HG02943 (cell line): ENCODE data around the gene NAALADL2.

Source experiments
- ATAC-seq: cut with Tn5 transposase; IDR thresholded peaks from one replicate; pipeline ENCODE4 v1.9.1; 2021; ENCODE audit warnings: mild to moderate bottlenecking, low read depth, moderate library complexity; ENCODE audit not compliant: unreplicated experiment

The NAALADL2 gene

DNA sequence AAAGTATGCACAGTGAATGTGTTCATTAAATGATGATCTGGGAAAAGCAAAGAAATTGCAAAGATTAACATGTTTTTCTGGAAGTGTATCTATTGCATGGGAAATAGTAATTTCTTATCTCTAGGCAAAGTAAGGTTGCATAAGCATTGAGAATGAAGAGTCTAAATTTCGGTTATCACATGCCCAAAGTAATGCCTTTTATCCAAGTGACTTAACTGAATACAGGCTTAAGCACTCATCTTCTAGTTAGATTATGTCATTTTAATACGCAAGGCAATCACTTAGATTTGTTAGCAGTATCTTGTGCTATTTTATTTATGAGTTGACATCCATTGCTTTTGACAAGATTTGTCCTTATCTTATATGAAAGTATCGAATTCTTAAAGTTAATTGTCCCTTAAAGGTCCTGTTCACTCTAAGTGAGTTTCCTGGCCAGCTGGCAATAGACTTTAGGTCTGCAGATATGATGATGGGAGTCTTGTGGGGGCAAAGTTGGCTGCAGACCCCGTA lies 100.5 kb downstream of the NAALADL2 start:
- ATAC-seq = no peak

DNA sequence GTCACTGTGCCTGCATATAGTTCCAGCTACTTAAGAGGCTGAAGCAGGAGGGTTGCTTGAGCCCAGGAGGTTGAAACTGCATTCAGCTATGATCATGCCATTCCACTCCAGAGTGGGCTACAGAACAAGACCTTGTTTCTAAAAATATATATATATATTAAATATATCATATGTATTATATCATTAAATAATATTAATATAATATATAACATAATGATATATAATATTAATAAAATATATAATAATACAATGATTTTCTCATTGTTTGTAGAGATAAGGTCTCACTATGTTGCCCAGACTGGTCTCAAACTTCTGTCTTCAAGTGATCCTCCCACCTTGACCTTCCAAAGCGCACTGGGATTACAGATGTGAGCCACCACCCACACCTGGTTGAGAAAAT lies 101.8 kb downstream of the NAALADL2 start:
- no peak for ATAC-seq

DNA sequence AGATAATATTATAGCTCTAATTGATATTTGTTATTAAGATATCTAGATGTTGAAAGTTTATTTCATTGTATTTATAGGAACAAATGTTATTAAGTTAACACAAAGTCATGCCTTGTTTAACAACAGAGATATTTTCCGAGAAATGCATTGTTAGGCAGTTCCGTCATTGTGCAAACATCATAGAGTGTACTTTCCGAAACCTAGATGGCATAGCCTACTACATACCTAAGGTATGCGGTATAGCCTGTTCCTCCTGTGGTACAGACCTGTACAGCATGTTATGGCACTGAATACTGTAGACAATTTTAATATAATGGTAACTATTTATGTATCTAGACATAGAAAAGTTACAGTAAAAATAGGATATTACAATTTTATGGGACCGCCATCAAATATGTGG lies 114.3 kb downstream of the NAALADL2 start:
- no peak for ATAC-seq

DNA sequence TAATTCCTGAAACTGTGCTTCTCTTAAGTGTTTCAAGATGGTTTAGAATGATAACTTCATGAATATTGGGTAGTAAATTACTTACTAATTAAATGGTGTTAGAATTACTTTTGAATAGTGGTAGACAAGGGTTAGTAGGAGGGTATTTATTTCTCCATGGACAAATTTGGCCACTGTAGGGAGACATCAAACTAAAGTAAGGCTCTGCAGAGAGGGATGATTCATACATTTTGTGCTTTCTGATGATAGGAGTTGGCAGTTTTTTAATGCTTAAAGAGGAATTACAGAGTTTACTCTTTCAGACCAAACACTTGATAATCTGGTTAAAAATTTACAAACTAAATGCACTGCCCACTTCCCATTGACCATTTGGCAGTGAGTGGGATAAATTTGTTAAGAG lies 127.6 kb downstream of the NAALADL2 start:
- no peak for ATAC-seq

DNA sequence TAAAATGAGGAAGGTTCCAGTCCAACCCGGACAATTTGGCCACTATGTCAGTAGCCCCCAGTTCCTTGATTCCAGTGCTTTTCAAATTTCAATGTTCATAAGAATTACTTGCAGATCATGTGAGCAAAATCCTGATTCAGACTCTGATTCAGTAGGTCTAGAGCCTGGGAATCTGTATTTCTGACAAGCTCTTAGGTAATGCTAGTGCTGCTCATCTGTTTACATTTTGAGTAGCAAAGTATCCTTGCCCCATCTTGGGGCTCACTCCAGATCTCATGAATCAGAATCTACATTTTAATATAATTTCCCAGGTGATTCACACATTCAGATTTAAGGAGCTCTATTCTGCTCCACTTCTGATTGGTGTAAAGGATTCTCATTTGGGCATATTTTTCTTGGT lies 142.0 kb downstream of the NAALADL2 start:
- ATAC-seq = no peak

DNA sequence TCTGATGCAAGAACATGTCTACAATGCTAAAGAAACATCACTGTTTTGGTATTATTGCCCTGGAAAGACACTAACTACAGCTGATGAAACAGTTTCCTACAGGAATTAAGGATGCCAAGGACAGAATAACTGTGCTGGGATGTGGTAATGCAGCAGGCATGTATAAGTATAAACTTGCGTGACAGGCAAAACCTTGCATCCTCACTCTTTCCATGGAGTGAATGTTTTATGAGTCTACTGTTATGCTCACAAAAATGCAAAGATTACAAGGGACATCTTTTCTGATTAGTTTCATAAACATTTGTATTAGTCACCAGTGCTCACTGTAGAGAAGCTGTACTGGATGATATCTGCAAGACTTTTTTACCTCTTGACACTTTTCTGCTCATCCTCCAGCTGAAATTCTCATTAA lies 143.6 kb downstream of the NAALADL2 start:
- no peak for ATAC-seq

DNA sequence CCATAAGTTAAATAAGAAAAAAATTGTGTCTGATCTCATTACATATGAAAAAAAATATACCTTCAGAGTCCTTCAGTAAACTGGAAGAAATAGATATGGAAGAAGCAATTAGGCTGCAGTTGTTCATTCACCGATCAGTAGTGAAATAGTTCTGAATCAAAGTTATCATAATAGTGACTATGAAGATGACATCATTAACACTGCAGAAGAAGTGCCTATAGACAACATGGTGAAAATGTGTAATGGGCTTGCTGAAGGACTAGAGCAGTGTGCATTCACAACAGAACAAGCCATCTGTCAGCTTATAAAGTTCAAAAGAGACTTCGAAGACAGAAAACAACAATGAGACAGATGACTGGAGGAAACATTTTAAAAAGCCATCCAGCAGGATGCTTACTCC lies 144.5 kb downstream of the NAALADL2 start:
- ATAC-seq = no peak

DNA sequence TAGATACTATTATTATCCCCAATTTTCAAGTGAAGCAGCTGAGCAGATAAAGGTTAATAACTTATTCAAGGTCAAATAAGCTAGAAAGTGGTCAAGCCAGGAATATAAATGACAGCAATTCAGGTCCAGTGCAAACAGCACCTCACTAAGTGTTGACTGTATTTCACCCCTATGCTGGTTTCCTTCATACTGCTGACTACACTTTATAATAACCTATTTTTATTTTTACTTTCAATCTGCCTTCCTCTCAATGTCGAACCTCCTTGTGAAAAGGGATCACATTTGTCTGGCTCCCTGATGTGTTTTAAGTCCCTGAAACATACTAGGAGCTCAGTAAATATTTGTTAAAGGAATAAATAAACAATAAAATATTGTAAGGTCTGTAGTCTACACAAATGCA lies 146.1 kb downstream of the NAALADL2 start:
- no peak for ATAC-seq

DNA sequence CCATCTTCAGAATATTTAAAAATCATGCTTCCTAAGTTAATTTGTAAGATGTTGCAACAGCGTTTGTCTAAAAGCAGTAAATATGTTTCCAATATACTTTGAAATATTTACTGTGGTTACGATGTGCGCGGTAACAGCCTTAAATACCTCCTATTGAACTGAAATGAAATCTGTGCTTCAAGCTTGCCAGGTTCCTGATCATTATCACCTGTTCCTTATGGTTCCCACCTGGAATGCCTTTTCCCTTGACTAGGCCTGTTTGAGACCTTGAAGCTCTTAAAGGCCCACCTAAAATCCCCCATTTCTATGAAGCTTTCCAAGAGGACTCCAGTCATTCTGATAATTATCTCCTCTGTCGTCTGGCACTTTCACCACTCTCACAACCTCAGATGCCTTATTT lies 146.7 kb downstream of the NAALADL2 start:
- ATAC-seq = no peak

DNA sequence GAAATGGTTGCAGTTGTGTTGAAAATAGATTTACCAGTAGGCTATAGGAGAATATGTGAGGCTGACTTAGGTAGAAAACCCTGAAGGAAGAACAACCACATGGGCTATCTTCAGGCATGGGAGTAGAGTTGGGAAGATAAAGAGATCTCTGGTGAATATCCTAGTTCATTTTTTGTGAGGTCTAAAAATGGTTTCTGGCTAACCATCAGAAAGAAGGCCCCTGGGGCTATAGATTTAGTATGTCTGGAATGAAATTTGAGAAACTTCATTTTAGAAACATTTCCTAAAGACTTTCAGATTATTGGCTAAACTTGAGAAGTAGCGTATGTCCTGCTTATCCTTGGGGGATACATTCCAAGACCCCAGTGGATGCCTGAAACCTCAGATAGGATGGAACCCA lies 148.2 kb downstream of the NAALADL2 start:
- ATAC-seq = no peak

DNA sequence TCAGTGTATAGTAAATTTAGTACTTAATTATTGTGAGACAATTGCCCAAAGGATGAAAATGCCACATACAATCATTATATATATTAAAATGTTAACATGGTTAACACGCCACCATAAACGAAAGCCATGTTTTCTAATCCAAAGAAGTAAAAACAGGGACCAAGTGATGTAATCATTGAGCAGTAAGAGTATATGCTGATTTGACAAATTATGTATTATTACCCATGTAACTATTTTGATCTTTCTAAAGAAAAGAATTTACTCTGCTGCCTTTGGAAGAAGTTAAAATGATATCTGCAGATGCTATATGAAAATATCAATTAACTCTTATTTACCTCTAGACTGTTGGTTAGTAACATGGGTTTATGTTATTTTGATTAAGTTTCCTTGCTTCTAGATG lies 150.2 kb downstream of the NAALADL2 start:
- no peak for ATAC-seq

DNA sequence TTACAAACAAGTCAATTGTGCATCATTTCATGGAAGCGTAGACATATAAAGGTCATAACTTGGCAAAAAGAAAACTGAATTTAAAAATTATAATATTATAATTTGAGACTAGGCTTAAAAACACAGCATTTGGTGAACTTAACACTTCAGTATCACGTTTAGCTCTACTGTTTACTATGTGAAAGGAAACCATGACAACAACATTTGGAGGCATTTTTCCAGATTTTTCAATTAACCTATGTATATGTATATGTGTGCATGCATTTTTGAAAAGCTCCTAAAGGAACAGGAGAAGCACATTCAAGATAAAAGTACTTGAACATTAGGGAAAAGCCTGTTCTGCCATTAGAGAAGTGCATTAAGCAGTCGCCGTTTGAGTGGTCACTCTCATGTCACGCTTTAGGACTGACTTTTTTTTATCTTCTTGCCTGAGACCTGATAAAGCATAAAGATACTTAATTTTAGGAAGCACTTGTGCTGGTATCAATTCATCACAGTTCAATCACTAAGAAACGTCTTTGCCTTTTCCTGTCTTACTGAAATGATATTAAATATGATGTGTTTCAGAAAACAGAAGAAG lies 156.0 kb downstream of the NAALADL2 start:
- no peak for ATAC-seq

DNA sequence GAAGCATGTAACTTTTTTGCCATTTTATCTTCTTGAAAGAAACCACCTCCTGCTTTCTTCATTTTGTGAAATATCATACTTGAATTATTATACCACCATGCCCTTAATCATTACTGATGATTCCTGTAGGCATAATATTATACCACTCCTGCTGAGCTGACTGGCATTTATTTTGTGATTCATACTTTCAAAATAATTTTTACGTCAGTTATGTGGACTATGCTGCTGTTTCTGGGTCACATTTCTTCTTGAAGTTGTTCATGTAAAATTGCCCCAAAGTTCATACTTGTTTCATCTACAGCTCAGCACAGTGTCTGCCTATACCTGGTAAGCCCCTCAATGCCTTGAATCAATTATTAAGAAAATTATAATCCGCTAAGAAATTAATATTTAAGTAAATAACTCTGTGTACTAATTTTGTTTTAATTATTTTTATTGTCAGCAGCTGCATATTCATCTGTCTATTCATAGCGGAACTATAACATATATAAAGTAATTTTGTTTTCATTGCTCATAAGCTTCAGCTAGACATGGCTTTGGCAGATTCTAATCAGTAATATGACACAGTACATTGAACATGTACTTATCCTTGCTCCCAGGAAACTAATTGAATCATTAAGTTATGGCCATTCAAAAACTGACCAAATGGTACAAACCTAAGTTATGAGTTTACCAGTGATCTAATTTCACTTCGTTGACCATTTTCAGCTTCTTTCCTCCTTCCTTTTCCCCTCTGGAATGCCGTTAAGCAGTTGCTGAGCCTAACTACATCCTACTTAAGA lies 160.0 kb downstream of the NAALADL2 start:
- ATAC-seq = no peak

DNA sequence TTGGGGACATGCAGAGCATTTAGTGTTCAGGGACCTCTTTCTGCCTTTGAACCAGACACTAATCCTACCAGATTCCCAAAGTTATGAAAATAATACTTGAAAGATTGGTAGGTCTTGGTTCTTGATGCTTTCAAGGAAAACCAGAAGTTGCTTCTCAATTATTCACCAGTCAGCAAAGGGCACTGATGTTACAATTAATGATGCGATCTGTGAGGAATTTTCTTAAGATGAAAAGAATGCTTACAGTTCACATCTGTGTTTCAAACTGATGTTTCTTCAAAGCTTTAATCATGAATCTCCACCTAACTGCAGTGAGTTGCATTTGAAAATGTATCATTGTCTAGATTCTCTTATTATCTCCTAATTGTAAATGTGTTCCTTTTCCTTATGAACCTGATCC lies 161.0 kb downstream of the NAALADL2 start:
- ATAC-seq = no peak

DNA sequence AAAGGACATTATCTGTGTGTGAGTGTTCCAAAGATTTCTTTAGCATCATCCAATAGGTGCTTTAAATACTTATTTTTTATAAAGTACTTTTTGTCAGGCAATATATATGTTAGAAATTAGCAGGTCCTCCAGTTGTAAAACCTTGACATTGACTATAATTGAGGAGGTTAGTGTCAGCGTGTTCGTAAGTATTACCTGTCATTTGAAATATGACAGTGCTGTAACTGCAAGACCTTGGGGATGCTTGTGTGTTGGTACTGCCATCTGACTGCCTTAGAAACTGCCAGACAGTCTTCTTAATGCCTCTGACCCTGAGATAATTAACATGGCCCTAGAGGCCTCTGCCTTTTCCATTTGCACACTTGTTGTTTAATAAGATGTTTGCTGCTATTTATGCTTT lies 170.7 kb downstream of the NAALADL2 start:
- ATAC-seq = no peak

DNA sequence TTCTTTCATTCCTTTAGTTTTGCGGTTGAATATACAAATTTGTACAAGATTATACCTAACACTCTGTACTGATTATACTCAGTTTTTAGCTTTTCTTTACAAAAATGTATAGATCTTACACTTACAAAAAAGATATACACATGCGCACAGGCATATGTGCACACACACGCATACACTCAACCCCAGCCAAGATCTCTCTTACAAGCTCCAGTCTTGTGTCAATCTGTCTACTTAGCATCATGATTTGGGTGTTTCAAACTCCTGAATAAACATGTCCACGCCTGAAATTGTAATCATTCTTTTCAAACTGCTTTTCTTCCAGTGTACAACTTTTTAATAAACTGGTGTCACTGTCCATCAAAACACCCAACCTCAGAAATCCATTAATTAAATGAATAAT lies 180.7 kb downstream of the NAALADL2 start:
- ATAC-seq = no peak

DNA sequence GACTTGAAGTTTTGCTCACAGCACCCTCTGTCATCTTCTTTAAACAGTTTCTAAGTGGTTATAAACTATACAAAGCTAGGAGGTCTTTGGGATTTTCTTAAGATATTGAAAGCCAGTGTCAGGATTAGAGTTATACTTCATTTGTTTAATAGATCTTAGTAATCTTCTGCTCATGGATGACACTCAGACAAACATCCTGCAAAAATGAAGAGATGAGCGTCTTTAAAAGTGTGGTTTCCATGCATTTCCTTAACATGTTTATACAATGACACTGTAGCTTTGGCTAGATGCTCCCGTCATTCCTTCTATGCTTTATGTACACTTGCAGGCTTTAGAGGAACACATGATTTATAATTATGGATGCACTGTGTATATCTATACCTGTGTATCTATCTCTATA lies 182.2 kb downstream of the NAALADL2 start:
- ATAC-seq = no peak

DNA sequence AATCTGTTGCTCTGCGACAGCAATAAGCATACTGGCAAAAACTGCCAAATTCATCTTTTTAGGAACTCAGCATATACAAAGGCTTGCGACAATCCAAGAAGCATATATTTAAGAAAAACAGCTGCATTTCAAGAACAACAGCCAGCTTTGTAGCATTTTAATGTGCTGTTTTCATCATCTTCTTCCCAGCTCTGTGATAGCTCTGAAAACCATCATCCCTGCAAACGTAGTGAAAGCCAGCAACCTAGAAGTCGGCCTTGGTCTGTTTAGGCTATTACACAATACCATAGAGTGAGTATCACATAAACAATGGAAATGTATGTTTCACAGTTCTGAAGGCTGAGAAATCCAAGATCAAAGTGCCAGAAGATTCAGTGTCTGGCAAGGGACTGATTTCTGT lies 187.5 kb downstream of the NAALADL2 start:
- no peak for ATAC-seq

DNA sequence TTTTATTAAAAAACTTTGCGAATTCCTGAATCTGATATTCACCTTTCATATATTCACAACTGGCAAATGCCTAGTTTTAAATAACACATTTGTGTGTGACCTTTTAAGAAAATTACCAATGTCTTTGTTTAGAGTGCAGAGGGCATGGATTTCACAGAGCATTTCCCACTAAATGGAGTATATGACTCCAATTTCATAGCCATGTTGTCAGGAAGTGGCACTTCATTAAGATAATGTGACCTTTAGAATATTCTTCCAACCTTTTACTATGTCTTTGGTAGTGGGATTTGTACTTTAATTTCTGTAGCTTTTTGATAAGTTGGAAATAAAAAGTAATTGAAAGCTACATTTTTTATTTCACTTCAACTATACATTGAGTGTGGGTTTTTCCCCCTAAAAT lies 188.7 kb downstream of the NAALADL2 start:
- ATAC-seq = no peak

DNA sequence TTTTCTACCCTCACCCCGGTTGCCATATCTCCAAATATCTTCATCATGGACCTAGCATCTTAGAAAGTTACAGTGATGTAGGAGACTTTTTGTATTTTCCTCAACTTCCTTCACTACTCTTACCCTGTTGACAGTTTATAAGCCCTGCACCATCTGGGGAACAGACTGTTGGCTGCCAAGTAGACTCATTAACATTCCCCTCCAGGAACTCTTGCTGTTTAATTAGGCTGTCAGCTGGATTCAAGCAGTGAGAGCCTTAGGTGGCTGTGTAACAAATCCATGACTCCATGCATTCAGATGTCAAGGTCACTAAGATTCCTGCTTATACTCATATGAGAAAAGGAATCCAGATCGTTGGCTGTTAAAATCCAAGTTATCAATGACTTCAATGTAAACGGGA lies 198.3 kb downstream of the NAALADL2 start:
- ATAC-seq = no peak

DNA sequence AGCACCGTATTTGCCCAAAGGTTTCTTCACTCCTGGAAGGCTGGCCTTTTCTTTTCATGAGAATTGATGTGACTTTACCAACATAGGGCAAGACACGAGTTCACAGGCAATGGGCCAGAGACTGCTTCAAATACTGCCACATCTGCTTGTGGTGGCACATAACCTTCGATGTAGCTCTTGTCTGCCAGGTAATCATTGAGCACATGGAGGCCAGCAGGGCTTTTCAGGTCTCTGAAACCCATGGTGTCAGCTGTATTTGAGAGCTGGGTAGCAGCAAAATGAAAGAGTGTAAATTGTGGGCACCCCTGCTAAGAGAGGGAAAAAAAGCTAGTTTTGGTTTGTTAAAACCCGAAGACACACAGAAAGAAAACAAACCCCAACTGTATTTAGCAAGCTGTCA lies 200.7 kb downstream of the NAALADL2 start:
- no peak for ATAC-seq

DNA sequence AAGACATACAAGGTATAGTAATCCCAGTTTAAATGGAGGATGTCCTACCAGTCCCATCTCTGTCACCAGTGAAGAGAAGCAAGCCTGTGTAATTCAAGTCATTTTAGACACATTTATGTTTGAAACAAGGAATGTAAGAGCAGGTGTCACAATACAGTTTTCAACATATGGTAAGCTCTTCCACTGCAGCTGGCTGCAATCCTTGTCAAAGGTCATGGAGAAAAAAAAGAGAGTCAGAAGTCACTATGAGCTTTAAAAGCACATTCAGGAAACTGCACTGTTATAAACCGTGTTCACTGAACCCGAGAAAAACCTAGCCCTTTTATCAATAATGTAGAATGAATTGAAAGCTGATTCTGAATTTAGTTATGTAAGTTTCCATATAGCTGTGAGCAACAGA lies 206.4 kb downstream of the NAALADL2 start:
- no peak for ATAC-seq
